T-helper 1 cell (primary cell): ENCODE data around the gene LEMD3.
A peak's percentile ranks its signal among the peaks of the same experiment; 100 is the strongest.

Source experiments
- DNase-seq, 5 donors: peaks; one replicate each; pipeline ENCODE4 v3.0.0-alpha.2; 2012 to 2020

Gene LEMD3

DNA sequence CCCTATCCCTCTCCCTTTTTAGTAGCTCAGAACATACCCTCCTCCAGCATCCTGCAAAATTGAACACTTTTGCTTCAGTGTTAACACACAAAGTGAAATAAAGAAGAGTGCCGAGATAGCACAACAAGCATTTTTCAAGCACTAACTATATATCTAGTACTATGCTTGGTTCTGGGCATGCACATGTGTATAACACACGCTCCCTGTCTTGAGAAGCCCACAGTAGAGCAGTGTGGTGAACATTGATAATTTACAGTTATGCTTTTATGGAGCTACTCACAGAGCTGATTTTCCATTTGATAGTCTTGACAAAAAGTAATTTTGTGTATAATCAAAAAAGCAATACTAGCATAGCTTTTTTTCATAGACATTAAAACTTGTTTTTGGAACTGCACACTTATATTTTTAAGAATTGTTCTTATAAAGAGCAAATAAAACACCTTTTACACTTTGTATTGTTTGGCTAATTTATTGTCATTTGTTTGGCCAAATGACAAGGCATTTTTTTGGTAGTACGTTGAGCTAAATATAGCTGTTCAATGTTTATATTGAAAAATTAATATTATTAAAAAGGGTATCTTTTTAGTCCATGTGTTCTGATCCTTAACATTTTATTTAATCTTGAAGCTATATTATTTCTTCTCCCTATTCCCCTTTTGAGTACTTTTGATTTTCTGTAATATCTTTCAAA lies 39.7 kb downstream of the LEMD3 start:
- DNase-seq, result no peak

DNA sequence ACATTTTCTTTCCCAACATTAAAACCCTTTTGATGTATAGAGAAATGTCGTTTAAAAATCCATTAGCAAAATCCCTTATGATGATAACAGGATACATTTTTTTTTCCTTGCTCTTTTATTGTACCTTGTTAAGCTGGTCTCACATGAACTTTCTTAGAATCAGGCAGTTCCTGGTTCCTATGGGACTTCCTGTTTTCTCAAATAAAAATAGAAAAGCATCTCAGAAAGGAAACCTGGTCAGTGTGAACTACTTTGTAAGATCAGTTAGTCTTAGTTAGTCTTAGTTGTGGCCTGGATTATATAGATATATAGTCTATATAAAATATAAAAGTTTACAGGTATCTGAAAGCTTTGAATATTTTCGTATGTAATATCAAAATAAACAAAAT lies 40.3 kb downstream of the LEMD3 start:
- DNase-seq, result peak in 1 of 5 donors; percentile 24

DNA sequence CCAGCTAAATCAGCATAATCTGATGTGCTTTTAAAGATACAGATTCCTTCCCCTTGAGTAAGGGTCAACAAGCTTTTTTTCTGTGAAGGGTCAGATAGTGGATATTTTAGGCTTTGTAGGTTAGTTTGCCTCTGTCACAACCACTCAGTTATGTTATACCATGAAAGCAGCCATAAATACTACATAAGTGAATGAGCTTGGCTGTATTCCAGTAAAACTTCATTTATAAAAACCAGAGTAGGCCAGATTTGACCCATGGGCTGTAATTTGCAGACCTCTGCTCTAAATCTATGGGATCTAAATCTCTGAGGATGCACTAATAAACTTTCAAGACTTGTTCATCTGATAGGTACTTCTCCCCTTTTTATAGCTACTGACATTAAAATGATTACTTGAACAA lies 47.7 kb downstream of the LEMD3 start:
- DNase-seq, result no peak

DNA sequence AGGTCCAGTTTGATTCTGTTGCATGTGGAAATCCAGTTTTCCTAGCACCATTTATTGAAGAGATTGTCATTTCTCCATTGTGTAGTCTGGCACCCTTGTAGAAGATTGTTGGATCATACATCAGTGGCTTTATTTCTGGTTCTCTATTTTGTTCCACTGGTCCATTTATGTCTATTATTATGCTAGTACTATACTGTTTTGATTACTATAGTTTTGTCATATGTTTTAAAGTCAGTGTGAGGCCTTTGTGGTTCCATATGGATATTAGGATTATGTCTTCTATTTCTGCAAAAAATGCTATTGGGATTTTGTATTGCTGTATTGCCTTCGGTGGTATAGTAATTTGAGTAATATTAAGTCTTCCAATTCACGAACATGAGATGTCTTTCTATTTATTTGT lies 51.4 kb downstream of the LEMD3 start:
- DNase-seq, result no peak

DNA sequence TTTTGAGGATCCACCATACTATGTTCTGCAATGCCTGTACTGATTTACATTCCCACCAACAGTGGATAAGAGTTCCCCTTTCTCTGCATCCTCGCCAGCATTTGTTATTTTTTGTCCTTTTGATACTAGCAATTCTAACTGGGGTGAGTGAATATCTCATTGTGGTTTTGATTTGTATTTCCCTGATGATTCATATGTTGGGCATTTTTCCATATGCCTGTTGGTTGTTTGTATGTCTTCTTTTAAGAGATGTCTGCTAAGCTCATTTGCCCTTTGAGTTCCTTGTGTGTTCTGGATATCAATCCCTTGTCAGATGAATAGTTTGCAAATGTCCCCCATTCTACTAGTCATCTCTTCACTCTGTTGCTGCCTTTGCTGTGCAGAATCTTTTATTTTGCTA lies 60.1 kb downstream of the LEMD3 start:
- DNase-seq, result no peak

DNA sequence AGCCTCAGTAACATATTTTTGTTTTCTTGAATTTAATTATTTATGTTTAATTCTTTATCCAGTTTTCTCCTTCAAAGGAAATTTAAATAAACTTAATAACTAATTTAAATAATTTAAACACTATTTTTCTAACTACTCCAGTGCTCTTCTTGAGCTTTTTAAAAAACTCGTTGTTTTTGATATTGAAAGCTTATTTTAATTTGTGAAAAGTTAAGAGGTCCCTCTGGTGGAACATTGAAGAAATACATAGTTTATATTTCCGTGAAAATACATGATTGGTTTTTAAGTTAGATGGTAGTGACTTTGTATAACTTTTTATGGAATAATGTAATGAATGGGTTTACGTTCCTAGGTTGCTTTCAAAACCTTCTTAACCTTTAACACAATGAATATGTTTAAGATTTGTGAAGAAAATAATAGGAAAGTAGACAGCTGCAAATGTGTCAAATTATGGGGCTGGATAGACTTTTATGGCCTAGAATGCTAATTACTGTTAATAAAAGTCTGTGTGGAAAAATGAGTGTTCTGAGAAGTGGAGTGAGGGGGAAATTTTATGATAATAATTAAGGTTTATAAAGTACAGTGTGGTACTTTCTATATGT lies 63.2 kb downstream of the LEMD3 start:
- DNase-seq, result peak in 1 of 5 donors; percentile 14

DNA sequence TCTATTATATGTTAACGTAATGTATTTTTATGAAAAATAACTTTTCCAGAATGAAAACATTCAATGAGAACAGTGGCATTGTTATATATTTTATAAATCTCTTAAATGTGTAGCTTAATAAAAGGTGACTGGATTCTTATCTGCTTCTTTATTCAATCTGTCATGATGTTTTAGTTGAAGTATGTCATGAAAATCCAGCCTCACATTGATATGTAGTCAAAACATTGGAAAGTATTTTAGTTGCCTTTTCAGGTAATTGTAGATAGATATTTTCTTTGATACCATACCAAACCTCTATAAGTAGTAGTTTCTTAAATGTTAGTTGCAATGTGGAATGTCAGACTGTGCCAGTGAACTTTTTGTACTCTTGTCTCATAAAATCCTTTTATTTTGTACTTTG lies 67.8 kb downstream of the LEMD3 start:
- no peak for DNase-seq

DNA sequence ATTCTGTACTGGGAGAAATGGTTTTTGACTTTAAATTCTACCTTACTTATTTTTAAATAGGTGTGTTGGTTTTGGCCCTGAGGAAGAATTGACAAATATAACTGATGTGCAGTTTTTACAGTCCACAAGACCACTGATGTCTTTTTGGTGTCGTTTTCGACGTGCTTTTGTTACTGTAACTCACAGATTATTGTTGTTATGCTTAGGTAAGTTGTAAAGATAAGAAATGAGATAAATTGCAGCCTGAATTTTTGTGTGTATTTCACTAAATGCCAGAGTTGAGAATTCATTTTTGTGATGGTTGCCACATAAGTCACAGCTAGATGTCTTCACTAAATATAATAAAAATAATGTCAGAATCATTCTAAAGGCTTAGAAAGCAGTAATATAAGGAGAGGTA lies 69.2 kb downstream of the LEMD3 start:
- no peak for DNase-seq

DNA sequence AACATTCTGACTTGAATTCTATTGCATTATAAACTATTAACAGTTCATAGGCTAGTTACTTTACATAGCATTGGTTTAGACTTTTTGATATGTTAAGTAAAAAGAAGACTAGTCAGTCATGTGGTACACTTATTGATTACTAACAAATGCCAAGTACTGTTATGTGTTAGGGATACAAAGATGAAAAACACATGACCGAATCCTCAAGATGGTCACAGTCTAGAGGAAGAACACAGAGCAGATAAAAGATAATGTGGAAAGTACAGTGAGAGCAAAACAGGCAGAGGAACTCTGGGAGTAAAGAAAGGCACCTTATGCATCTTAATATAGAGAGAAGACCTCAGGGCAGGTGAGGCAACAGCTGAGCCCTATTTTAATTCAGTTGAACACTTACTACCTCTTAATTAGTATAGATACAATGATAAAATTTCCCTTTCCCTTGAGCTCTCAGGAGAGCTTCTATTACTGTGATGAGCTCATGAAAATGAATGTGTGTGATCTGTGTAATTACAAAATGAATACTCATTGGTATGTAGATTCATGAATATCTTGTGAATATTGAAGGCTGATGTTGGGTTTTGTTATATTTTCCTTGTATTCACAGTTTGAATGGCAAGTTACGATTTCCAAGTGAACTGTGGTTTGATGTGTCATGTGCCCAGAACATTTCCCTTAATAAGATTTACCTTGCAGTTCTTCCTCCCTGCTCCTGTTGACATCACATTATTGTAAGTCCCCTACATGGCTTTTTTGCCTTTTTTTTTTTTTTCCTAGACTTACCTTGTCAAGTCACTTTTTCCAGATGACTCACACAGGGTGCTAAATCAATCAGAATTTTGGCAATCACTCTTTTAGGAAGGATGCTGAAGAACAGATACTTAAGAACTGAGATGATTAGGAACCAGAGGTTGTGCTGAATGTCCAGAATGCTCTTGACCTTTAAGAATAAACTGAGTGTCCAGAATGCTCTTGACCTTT lies 79.6 kb downstream of the LEMD3 start:
- DNase-seq, result peak in 1 of 5 donors; percentile 41

DNA sequence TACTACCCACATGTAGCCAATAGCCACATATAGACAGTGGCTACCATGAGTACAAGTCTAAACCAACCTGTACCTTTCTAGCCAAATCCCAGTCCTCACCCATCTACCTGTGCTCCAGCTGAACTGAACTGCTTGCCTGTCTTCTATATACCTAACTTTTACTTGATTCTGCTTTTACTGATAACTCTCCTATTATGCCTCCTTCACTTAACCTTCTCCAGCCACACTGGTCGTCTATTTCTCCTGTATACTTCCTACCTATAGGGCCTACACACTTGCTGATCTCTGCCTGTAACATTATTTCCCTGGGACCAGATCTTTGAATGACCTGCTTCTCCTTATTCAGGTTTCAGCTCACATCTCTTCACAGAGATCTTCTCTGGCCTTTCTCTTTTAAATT lies 83.1 kb downstream of the LEMD3 start:
- DNase-seq, result no peak

DNA sequence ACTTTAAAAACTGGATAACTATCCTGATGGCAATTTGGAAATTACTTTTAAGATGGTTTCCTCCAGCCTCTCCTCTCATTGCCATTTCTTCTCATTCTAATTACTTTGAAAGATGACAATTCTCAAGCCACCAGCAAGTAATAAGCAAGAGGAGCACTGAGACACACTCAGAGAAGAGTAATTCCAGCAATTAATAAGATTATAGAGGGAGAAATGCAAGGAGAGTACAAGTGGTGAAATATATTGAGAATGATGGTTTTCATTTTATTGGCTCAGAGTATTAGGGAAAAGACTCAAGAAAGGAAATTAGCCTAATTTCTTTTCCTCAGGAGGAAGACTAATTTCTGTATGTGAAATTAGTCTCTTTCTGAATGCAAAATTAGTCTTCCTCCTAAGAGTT lies 88.6 kb downstream of the LEMD3 start:
- no peak for DNase-seq

DNA sequence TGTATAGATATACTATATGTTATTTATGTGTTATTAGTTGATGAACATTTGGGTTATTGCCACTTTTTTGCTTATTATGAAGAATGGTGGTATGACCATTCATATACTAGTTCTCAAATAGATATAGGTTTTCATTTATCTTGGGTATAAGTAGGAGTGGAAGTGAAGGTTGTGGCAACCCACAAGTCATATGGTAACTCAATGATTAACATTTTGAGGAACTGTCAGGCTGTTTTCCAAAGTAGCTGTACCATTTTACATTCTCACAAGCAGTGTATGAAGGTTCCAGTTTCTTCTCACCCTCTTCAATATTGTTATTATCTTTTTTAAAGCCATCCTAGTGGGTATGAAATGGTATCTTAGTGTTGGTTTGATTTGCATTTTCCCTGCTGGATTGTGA lies 90.1 kb downstream of the LEMD3 start:
- DNase-seq, result no peak

DNA sequence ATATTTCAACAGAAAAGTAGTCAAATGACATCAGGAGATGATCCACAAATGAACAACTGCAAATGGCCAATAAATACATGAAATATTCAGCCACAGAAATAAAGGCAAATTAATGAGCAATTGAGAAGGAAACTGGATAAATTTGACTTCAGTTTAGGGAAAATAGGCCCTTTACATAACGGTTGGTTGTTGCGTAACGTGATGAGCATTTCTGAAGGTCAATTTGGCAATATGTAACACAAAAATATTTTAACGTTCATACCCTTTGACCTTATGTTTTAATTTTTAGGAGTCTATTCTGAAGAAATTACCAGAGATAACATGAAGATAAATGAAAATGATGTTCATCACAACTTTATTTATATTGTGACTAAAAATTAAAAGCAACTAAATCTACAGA lies 94.4 kb downstream of the LEMD3 start:
- DNase-seq, result no peak

DNA sequence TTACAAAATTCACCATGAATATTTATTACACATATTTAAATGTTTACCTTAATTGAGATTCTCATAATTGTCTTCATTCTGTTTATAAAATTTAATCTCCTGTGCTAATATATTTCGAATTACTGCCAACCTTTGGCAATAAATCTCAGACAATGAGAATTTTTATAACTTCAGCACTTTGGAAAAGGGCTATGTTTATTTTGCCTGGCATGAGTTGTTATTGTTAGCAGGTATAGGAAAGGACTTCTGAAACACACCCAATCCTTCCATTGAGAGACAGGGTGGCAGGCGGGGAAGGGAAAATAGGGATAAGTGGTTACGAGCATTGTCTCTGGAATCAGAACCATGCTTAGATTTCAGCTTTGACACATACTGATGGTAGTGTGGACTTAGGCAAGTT lies 97.0 kb downstream of the LEMD3 start:
- DNase-seq, result no peak

DNA sequence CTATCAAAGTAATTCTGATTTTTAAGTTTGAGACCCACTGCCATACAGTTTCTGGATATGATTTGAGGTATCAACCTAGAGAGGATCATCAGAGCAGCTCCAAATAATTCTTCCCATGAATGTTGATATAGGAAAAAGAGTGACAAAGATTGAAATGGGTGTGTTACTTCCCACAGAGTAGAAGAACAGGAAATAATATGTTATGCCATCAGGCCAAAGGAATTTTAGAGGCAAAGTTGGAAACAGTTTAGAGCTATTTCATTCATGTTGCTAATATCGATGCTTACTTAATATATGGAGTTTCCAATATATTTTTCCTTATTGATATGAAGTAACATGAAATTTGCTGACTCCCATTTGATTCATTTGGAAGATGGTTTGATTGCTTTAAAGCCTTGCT lies 100.2 kb downstream of the LEMD3 start:
- DNase-seq, result no peak

DNA sequence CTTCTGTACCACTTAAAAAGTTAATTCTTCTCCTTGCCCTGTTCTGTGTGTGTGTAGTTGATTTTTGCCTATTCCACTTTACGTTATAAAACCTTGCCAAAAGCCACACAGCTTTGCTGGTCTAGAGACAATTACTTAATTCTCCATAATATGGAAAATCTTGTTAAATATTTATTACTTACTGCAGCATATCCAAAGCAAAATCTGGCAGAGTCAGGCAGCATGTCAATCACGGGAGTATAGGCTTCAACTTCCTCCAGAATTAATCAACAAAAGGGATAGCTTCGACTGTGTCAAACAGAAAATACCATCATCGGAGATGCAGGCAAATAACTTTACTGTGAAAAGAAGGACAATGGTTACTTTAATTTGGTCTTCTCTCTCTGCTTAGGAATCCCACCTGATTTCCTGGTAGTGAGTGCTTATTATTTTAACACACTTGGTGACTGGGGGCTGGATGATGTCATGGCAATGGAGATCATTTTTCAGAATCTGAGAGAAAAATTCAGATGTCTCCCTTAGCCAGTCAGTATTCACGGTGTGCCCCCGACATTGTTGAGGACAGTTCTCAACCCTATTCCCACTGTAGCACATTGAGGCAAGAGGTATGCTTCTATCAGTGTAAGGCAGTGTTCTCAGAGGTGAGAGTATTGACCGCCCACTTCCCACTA lies 105.4 kb downstream of the LEMD3 start:
- DNase-seq, result no peak

DNA sequence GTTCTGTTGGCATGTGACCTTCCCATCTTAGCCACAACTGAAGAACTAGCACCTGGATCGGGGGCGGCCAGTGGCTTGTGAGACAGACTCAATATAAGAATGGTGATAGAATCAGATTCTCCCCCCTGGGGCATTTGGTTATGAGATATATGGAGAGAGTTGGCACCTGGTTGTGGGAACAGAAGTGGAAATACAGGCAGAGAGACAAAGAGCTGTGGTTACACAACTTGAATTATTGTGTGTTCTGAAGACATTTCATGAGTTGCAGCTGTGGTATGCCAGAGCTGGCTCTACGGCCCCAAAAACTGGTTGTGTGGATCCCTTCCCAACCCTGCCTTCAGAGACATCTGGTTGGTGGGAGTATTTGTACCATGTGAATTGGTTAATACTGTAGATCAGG lies 106.2 kb downstream of the LEMD3 start:
- no peak for DNase-seq

DNA sequence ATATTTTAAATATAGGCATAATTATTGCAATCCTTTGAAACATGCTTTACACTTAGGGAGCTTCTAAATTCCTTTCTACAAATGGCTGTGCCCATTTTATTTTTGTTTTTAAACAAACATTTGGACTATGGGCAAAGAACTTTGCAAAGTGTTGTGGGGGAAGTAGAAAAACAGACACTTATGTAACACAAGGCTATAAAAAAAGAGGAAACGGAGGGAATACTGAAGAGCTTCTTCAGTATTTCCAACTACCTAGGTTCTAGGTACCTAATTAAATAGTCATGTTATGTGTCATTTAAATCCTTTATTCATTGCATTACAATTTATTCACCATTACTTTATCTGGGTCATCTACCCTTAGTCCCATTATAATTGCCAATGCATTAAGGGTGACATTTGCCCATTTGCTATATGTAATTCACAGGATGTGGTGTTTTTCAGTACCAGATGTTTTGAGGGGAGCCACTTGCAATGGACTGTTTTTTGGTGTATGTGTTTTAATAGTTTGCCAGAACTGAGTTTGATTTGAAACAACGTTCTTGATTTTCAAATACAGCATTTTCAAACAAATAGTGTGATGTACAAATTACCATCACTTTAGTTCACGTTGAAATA lies 107.6 kb downstream of the LEMD3 start:
- DNase-seq, result no peak

DNA sequence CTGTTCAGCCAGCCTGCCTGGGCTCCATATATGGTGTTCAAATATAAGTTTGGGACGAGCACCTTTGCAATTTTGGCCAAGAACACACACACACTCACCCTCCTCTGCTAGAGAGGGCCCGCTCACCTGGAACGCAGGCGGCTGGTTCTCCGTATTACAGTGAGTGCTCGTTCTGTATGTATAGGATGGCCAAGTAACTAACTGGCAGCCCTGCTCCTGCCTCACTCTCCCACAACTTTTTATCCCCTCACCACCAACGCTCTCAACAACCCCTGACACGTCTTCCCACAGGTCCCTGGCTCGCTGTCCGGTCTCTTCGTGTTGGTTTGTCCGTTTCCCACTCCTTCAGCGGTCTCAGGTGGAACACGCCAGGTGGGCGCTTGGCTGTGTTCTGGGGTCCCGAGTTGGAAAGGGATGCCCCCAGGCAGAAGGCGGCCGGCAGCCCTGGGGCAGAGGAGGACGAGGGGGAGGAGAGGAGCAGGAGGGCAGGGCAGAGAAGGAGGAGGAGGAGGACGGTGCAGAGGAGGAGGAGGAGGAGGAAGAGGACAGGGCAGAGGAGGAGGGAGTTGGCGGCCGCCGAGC lies 108.7 kb downstream of the LEMD3 start:
- DNase-seq, result no peak

DNA sequence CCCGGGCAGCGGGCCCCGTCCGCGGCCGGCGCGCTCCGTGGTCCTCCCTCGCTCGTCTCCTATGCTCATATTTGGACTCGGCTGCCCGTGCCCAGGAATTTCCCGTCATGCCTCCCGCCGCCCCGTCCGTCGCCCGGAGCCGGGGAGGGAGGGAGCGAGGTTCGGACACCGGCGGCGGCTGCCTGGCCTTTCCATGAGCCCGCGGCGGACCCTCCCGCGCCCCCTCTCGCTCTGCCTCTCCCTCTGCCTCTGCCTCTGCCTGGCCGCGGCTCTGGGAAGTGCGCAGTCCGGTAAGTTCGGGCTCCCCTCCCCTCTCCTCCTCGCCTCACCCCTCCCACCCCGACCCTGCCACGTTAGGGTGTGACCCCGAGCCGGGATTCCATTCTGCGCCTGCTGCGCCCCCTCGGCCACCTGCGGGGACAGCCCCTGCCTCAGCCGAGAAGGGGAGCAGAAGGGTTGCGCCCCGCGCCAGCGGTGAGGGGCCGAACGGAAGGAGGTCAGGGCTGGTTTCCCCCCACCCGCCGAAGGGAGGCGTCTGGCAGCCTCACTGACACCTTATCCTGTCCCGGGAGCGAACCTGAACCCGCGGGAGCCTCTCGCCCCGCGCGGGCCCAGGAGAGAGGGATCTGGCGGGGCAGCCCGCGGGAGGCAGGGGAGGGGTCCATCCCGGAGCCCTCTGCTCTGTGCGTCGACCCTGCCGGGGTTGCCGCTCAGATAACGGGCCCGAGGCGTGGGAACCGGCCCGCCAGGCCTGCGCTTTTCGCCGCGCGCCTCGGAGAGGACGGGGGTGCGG lies 109.4 kb downstream of the LEMD3 start, which contains the start of gene MSRB3:
Gene MSRB3 (plus strand): TSS at position 108 of the 793 bp plus-strand sequence. CDS start 29,897 bp downstream, outside the sequence.
- DNase-seq, result peak in 1 of 5 donors; percentile 10
